CMK (cell line): ENCODE measurements around the gene PLA2G4B.

ENCODE experiments used
- DNase-seq: peaks from one replicate; pipeline ENCODE4 v3.0.0-alpha.2; 2010; ENCODE audit warnings: low read depth

The PLA2G4B gene

DNA sequence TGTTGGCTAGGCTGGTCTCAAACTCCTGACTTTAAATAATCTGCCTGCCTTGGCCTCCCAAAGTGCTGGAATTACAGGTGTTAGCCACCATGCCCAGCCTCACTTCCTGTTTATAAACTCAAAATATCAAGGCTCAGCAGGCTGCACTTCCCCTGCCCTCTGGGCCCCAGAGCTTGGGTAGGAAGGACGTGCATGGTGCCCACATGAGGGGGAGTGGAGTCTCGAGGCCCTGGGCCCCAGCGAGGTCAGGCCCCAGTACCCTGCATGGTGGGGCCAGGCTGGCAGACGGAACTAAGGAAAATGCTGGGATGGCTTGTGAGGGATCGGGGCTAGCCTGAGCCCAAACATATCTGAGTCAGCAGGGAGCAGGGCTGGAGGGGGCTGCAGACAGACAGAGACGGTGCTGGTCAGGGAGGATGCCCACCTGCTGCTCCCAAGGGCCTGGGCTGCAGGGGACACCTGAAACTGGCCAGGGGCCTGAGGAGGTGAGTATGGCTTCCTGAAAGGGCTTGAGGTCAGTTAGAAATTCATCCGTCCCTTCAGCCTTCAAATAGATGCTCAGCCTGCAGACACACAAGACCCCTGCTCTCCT lies 50.1 kb downstream of the PLA2G4B start:
- no peak for DNase-seq

GRCh38 chr15:41890050-41890690 lies 51.5 kb downstream of the PLA2G4B start:
- no peak for DNase-seq

DNA sequence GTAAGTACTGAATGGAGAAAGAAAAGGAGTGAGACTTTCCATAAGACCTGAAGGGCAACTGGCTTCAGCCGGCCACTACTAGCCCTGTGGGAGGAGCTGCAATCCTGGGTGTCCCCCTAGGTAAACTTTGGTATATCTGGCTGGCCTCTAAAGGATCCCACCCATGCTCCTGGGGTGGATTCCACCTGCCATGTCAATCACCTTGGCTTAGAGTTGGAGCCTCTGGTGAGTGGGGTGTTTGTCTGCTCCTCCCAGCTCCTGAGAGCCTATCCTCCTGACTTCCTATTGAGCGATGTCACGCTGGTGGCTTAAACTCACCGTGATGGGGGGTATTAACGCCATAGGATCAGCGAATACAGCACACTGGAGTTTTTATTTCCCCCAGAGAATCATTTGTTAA lies 52.6 kb downstream of the PLA2G4B start:
- DNase-seq, result no peak

GRCh38 chr15:41891946-41892345 lies 53.3 kb downstream of the PLA2G4B start:
- DNase-seq, result no peak

DNA sequence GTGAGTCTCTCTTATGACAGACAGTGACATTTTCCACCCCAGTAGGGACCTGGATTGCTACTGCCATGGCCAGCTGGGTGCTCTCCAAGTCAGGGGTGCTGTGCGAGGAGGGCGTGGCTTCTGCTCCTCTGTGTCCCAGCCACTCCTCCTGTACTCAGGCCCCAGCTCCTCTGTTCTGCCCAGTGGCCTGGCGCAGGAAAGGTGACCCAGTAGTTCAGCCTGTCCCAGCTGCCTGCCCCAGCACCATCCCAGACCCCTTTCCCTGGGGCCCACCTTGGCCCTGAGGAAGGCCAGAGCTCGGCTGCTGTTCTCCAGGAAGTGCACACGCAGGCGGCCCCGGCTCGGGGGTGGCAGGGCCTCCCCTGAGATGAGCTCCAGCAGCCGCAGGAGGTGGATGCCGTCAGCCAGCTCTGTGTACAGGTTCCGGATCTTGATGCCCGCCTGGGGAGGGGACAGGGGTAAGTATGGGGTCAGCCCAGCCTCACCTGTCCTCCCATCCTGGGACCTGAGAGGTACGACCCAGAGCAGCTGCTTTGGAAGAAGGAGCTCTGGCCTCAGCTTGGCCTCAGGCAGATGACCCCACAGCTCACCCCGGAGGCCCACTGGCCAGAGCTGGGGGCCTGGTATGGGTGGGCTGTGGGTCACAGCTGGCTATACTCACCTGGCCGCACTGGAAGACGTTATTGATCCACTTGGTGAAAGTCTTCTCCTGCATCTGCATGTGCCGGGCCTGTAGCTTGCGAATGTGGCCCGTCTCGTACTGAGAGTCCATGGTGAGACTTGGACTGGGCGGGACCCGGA lies 54.2 kb downstream of the PLA2G4B start:
- no peak for DNase-seq

- DNase-seq, result no peak
Measured at GRCh38 chr15:41893422-41894250, 55.0 kb downstream of the PLA2G4B start, which contains the start of gene SPTBN5. TSS of gene SPTBN5 (minus strand) at chr15:41894053. CDS start at chr15:41893497, 556 bp downstream.

- DNase-seq, result no peak
Measured at GRCh38 chr15:41894251-41894790, 55.7 kb downstream of the PLA2G4B start.

DNA sequence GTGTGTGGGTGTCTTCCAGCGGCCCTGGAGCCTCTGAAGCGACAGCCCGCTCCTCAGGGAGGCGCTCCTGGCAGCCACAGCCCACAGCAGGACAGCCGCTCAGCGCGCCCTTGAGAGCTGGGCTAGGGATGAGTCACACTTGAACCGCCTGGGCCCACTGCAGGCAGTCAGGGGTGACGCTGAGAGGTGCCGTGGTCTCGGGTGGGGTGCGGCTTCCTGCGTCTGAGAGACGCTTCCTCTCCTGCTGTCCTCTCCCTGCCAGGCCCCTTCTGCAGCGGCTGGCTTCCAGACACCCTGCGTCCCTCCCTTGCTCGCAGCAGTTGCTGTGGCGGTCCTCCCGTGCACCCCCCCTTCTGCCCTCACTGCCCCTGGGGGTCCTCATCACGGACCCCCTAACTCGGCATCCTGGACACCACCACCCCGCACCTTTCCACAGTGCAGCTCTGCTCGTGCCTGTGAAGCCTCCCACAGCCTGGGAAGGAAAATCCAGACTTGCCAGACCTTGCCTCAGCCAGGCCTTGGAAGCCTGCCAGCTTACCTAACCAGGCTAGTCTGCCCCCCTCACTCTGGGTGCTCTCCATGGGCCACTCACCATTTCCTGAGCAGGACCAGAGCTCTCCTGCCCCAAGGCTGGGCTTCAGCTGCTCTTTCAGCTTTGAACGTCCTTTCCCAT lies 56.3 kb downstream of the PLA2G4B start:
- peak; percentile 47 for DNase-seq

GRCh38 chr15:41895491-41895890 lies 56.8 kb downstream of the PLA2G4B start:
- no peak for DNase-seq

DNA sequence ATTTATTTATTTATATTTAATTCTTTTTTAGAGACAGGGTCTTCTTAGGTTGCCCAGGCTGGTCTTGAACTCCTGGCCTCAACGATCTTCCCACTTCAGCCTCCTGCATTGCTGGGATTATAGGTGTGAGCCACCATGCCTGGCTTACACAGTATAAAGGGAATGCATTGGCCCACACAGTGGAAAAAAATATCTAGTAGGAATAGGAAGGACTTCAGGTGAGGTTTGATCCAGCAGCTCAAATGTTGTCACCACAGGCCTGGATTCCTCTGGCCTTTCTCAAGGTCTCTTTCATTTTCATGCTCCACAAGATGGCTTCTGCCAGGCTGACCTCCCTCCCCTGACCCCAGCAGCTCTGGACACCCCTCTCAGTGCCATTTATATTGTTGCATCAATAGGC lies 57.3 kb downstream of the PLA2G4B start:
- DNase-seq, result no peak

- DNase-seq, result no peak
Measured at GRCh38 chr15:41896566-41896965, 57.9 kb downstream of the PLA2G4B start.

DNA sequence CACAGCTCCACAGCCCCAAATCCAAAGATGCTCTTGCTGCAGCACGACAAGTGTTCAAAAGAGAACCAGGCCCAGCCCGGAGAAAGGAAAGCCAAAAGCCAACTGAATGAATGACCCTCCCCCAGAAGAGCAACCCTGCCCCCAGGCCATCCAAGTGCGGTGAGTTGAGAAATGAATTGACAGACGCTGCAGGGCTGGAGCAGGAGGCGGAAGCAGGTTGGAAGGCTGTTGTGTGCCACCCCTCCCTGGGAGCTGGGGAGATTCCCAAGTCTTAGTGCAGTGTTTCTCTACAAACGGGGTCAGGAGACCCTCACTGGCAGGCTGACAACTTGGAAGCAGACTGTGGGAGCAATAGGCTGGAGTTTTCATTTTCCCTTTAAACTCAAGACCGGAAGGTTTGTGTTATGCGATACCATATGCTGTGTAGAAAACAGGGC lies 58.7 kb downstream of the PLA2G4B start:
- no peak for DNase-seq
